ENCODE measurements around the gene NINJ2.

GRCh38 chr12:709455-710020 lies 46.3 kb upstream of the NINJ2 start:
- no peak for TF ChIP-seq CTCF (IDR thresholded peaks at IDR 0.05)
- no peak for TF ChIP-seq POLR2A (IDR thresholded peaks at IDR 0.05)
- TF ChIP-seq EP300 (IDR thresholded peaks at IDR 0.05) = no peak
